ENCODE results near the gene PCNP. TPM values are rescaled to one million over a fixed set of nuclear protein-coding genes. Genes with fewer than 3 reads are reported as not detected.

PCNP gene
- 270 TPM for polyA plus RNA-seq (2012; ENCODE audit: insufficient read length, low read depth)

GRCh38 chr3:101573449-101574387 is at the start of gene PCNP:
Gene PCNP, plus strand, starts transcription at chr3:101574180. Its CDS starts 36 bp downstream, at chr3:101574216.
- peak; percentile 45; the same call in 1 of the 2 replicates for TF ChIP-seq TAF1 (IDR thresholded peaks at IDR 0.05; ENCODE audit: borderline replicate concordance, insufficient read depth, low read length)
- peak; percentile 14 for TF ChIP-seq FOXP2 (optimal IDR thresholded peaks at IDR 0.05; ENCODE audit: borderline replicate concordance, extremely low read depth, extremely low read length, insufficient read depth)
- TF ChIP-seq REST (IDR thresholded peaks at IDR 0.05; ENCODE audit: insufficient read depth in 1 of 2, low read depth in 2 of 2, low read length in 2 of 2) = 0 out of 4 replicates have a peak, but pooled peaks of 1 of the 2 experiments have one; percentile 27
- peak; percentile 82 for TF ChIP-seq POLR2AphosphoS5 (IDR thresholded peaks at IDR 0.05; ENCODE audit: low read depth, low read length)
- 0 out of 2 replicates have a peak, but pooled peaks have one; percentile 36 for TF ChIP-seq SIN3A (IDR thresholded peaks at IDR 0.05; ENCODE audit: borderline replicate concordance, insufficient read depth, low read length)

- TF ChIP-seq POLR2AphosphoS5 (IDR thresholded peaks at IDR 0.05; ENCODE audit: low read depth, low read length) = no peak
- no peak for TF ChIP-seq SIN3A (IDR thresholded peaks at IDR 0.05; ENCODE audit: borderline replicate concordance, insufficient read depth, low read length)
- no peak for TF ChIP-seq TAF1 (IDR thresholded peaks at IDR 0.05; ENCODE audit: borderline replicate concordance, insufficient read depth, low read length)
- TF ChIP-seq FOXP2 (optimal IDR thresholded peaks at IDR 0.05; ENCODE audit: borderline replicate concordance, extremely low read depth, extremely low read length, insufficient read depth) = no peak
- TF ChIP-seq REST (IDR thresholded peaks at IDR 0.05; ENCODE audit: insufficient read depth in 1 of 2, low read depth in 2 of 2, low read length in 2 of 2) = no peak
These were observed 46.5 kb upstream of the PCNP start for GRCh38 chr3:101527441-101527840.

- TF ChIP-seq SIN3A (IDR thresholded peaks at IDR 0.05; ENCODE audit: borderline replicate concordance, insufficient read depth, low read length) (no peak), POLR2AphosphoS5 (IDR thresholded peaks at IDR 0.05; ENCODE audit: low read depth, low read length) (no peak), REST (IDR thresholded peaks at IDR 0.05; ENCODE audit: insufficient read depth in 1 of 2, low read depth in 2 of 2, low read length in 2 of 2) (no peak), TAF1 (IDR thresholded peaks at IDR 0.05; ENCODE audit: borderline replicate concordance, insufficient read depth, low read length) (no peak)
These were observed 46.1 kb upstream of the PCNP start for GRCh38 chr3:101527906-101528305.

GRCh38 chr3:101529816-101530685 is 43.9 kb upstream of the PCNP start:
- TF ChIP-seq REST (IDR thresholded peaks at IDR 0.05; ENCODE audit: insufficient read depth in 1 of 2, low read depth in 2 of 2, low read length in 2 of 2) (no peak), POLR2AphosphoS5 (IDR thresholded peaks at IDR 0.05; ENCODE audit: low read depth, low read length) (no peak), SIN3A (IDR thresholded peaks at IDR 0.05; ENCODE audit: borderline replicate concordance, insufficient read depth, low read length) (no peak), TAF1 (IDR thresholded peaks at IDR 0.05; ENCODE audit: borderline replicate concordance, insufficient read depth, low read length) (no peak), FOXP2 (optimal IDR thresholded peaks at IDR 0.05; ENCODE audit: borderline replicate concordance, extremely low read depth, extremely low read length, insufficient read depth) (no peak)
